LHCN-M2 (cell line): ENCODE results near the gene PTPN20. TPM values are rescaled to one million over a fixed set of nuclear protein-coding genes. Genes with fewer than 3 reads are reported as not detected.
A peak's percentile ranks its signal among the peaks of the same experiment; 100 is the strongest.
"Not testable (repeated sequence)": the region's sequence is repeated elsewhere in the genome, so short reads cannot be mapped to it uniquely, and the experiment has no call there.

Experiments
- DNase-seq: peaks from one replicate; pipeline ENCODE4 v3.0.0-alpha.2; 2012; ENCODE audit warnings: low read depth
- total RNA-seq: library from RNA; depleted of rRNA; stranded (reverse); fragments of >200 nt; gene quantifications from 2 replicates; pipeline ENCODE4 v1.2.3, GENCODE V29; 2014

Gene PTPN20
- total RNA-seq, 1 experiment from 2014 or later: not detected

GRCh38 chr10:46952540-46952939, 41.3 kb downstream of the PTPN20 start:
- DNase-seq: not testable (repeated sequence)

GRCh38 chr10:46960742-46961141, 49.5 kb downstream of the PTPN20 start:
- not testable (repeated sequence) for DNase-seq

GRCh38 chr10:46963356-46963755, 52.1 kb downstream of the PTPN20 start:
- not testable (repeated sequence) for DNase-seq

- not testable (repeated sequence) for DNase-seq
Observed at GRCh38 chr10:46967013-46967412, 55.8 kb downstream of the PTPN20 start.

GRCh38 chr10:46980223-46980622, 69.0 kb downstream of the PTPN20 start:
- DNase-seq: not testable (repeated sequence)

GRCh38 chr10:46987233-46987924, 76.2 kb downstream of the PTPN20 start:
- not testable (repeated sequence) for DNase-seq

GRCh38 chr10:46992803-46993561, 81.8 kb downstream of the PTPN20 start:
- peak; percentile 19 for DNase-seq

- DNase-seq: no peak
Observed at GRCh38 chr10:46995234-46995633, 84.0 kb downstream of the PTPN20 start.

- no peak for DNase-seq
Observed at GRCh38 chr10:46998192-46998591, 87.0 kb downstream of the PTPN20 start.

- no peak for DNase-seq
Observed at GRCh38 chr10:46998595-46998994, 87.4 kb downstream of the PTPN20 start.

- no peak for DNase-seq
Observed at GRCh38 chr10:46999217-46999616, 88.0 kb downstream of the PTPN20 start.

GRCh38 chr10:47008769-47009168, 97.5 kb downstream of the PTPN20 start:
- no peak for DNase-seq

GRCh38 chr10:47009215-47009838, 98.1 kb downstream of the PTPN20 start:
- DNase-seq: no peak

- DNase-seq: no peak
Observed at GRCh38 chr10:47010036-47010435, 98.8 kb downstream of the PTPN20 start.

GRCh38 chr10:47012214-47012613, 101.0 kb downstream of the PTPN20 start:
- no peak for DNase-seq

- DNase-seq: no peak
Observed at GRCh38 chr10:47013507-47014154, 102.4 kb downstream of the PTPN20 start.

GRCh38 chr10:47015404-47015803, 104.2 kb downstream of the PTPN20 start:
- no peak for DNase-seq

GRCh38 chr10:47016564-47016963, 105.3 kb downstream of the PTPN20 start:
- no peak for DNase-seq

- DNase-seq: no peak
Observed at GRCh38 chr10:47018026-47018735, 107.0 kb downstream of the PTPN20 start.

- no peak for DNase-seq
Observed at GRCh38 chr10:47019155-47020145, 108.2 kb downstream of the PTPN20 start.
